RKO (cell line): ENCODE measurements around the gene KCNH1.

Experiments
- DNase-seq: peaks from one replicate; pipeline ENCODE4 v3.0.0-alpha.2; 2016; ENCODE audit warnings: low spot score

The KCNH1 gene

GRCh38 chr1:210646258-210646616 lies 487.7 kb downstream of the KCNH1 start:
- DNase-seq, result no peak

GRCh38 chr1:210645582-210646257 lies 488.2 kb downstream of the KCNH1 start:
- DNase-seq, result no peak

- DNase-seq, result no peak
Measured at GRCh38 chr1:210641582-210641981, 492.4 kb downstream of the KCNH1 start.

- DNase-seq, result no peak
Measured at GRCh38 chr1:210635108-210635507, 498.8 kb downstream of the KCNH1 start.

GRCh38 chr1:210633636-210634035 lies 500.3 kb downstream of the KCNH1 start:
- DNase-seq, result no peak

- no peak for DNase-seq
Measured at GRCh38 chr1:210633140-210633539, 500.8 kb downstream of the KCNH1 start.

GRCh38 chr1:210631399-210631798 lies 502.5 kb downstream of the KCNH1 start:
- DNase-seq, result no peak

GRCh38 chr1:210629276-210629675 lies 504.7 kb downstream of the KCNH1 start:
- DNase-seq, result no peak

GRCh38 chr1:210627755-210628154 lies 506.2 kb downstream of the KCNH1 start:
- no peak for DNase-seq
